Left renal pelvis (tissue), 4 donors: ENCODE data around the gene SCNN1G. TPM values are rescaled to one million over a fixed set of nuclear protein-coding genes. Genes with fewer than 3 reads are reported as not detected.

Source experiments
- DNase-seq, 4 donors: peaks; one replicate each; pipeline ENCODE4 v3.0.0-alpha.2; 2013; ENCODE audit warnings: low read depth in 4 of 4, low spot score in 3 of 4
- polyA plus RNA-seq, 4 donors: library from polyadenylated mRNA; unstranded; fragments of 120-200 nt; gene quantifications; one replicate each; pipeline ENCODE4 v1.2.1, GENCODE V29; 2013; ENCODE audit not compliant: insufficient read length in 4 of 4

The SCNN1G gene
- polyA plus RNA-seq, 4 donors: 0.78 to 54.5 (median 42.6) TPM

DNA sequence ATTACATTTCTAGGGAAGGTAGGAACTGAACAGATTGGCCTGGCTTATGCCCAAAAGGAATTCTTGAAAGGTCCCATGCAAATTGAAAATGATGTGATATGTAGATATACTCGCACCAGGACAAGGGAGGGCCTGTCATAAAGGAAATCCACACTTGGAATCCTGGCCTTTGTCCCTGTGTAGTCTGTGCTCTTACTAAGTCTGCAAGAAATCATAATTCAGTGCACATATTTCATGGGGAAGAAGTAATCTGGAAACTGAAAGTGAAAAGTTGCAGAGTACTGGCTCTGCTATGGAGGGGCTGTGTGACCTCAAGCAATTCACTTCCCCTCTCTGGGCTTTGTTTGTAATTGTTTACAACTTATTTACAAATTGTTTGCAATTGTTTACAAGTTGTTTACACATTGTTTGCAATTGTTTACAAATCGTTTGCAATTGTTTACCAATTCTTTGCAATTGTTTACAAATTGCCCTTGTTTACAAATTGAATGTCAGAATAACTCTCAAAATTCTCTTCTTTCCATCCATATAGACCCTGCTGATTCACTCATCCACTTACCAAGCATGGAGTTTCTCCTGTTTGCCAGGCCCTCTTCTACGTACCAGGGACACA, 12.9 kb downstream of the SCNN1G start:
- DNase-seq: no peak

DNA sequence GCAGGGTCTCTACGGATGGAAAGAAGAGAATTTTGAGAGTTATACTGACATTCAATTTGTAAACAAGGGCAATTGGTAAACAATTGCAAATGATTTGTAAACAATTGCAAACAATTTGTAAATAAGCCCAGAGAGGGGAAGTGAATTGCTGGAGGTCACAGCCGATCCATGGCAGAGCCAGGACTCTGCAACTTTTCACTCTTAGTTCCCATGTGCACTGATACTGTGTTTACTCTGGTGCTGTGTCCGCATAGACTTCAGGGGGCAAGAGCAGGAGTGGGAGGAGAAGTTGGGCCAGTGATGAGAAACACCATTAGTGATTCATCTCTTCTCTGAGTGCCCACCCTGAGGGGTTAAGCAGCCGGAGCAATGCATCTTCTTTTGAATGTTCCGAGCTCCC, 14.0 kb downstream of the SCNN1G start:
- no peak for DNase-seq

DNA sequence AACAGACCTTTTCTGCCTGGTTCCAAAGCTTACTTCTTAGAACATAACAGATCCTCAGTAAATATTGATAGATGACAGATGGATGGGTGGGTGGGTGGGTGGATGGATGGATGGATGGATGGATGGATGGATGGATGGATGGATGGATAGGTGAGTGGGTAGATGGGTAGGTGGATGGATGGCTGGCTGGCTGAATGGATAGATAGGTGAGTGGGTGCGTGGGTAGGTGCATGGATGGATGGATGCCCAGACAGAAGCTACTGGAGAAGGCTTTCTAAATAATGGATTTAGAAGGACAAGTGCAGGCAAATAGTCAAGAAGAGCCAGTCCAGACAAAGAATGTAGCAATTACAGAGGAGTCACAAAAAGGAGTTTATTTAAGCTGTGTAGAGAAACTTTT, 19.6 kb downstream of the SCNN1G start:
- DNase-seq: no peak

DNA sequence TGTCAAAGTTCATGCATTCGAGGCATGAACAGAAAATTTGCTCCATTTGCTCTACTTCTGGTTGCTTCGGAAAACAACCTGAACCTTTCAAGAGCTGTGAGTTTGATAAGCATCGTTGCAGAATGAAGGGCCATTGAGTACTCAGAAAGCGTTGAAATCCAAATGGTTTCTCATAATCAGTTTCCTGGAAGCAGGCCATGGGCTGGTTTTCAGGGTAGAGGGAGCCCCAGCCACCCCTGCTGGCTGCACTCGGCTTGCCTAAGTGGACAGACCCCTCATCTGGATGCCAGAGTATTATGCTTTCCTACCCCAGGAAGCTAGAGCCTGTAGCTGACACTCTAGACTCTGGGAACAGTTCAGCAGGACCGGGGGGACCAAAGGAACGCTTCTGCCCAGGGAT, 24.4 kb downstream of the SCNN1G start:
- DNase-seq: no peak

DNA sequence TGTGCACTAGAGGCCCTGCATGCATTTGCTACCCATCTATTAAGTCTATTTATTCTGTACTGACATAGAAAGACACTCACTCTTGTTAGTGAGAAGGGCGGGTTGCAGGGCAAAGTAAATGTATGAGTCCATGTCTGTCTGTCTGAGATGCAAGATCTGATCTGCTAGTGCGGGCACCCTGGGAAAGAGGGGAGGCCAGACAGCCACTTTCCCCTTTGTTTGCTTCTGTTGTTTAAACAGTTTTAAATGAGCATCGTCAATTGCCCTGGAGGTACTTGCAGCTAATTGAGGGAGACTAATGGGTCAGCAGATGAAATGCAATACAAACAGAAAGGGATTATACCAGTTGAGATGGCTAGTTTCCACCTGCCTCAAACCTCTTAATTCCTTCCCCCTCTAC, 24.9 kb downstream of the SCNN1G start:
- DNase-seq: no peak

DNA sequence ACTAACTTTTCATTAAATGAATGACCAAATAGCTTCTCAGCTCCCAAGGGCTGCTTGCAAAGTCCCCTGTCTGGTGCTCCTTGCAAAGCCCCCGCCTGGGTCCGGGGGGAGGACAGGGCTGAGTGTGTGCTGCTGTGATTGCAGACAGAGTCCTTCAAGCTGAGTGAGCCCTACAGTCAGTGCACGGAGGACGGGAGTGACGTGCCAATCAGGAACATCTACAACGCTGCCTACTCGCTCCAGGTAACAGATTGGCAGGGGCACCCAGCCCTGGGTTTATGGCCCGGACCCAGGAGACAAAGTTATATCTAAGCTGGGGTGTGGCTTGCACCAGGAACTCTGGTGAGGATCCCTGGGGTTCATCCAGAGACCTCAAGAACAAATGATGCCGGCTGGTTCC, 27.1 kb downstream of the SCNN1G start:
- no peak for DNase-seq

DNA sequence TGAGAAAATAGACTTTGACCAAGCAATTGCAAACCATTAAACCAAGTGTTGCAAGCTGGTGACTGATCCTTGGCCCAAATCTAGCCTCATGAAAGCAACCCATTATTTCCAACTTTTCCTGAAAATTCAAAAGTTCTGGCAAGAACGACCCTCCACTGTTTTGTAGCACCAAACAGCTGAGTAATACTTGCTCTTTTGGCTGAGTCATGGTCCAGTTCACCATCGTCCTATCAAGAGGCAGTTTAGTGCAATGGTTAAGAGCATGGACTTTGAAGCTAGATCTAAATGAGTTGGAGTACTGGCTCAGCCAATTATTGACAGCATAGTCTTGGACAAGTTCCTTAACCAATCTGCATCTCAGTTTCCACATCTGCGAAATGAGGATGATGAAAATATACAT, 31.3 kb downstream of the SCNN1G start:
- DNase-seq: no peak

DNA sequence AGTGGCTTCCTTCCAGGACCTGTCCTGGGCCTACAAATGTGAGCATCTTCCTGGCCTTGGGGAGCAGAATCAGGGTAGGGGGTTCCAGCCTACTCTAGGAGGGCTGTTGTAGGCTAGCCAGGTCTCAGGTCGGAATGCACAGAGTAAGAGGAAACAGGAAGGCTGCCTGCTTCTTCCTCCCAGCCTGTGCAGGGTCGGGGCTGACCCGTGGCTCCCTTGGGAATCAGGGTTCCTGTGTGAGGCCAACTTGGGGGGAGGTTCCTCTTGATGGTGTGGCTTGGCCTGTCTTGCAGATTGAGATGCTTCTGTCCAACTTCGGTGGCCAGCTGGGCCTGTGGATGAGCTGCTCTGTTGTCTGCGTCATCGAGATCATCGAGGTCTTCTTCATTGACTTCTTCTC, 32.3 kb downstream of the SCNN1G start:
- DNase-seq: no peak

DNA sequence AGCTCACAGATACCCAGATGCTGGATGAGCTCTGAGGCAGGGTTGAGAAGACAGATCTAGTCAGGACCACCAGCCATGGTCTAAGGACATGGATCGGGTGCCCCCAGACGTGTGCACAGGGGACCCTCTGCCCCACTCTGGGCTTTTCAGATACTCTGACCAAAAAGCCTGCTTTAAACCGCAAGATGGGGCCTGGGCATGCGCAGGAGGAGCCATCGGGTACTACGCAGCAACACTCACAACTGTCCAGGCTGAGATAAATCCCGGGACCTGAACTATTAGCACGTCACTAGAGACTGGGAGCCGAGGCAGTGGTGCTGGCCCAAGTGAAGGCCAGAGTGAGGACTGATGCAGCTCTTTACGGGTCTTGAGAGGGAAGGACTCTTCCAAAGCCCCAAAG, 32.9 kb downstream of the SCNN1G start:
- DNase-seq: no peak

DNA sequence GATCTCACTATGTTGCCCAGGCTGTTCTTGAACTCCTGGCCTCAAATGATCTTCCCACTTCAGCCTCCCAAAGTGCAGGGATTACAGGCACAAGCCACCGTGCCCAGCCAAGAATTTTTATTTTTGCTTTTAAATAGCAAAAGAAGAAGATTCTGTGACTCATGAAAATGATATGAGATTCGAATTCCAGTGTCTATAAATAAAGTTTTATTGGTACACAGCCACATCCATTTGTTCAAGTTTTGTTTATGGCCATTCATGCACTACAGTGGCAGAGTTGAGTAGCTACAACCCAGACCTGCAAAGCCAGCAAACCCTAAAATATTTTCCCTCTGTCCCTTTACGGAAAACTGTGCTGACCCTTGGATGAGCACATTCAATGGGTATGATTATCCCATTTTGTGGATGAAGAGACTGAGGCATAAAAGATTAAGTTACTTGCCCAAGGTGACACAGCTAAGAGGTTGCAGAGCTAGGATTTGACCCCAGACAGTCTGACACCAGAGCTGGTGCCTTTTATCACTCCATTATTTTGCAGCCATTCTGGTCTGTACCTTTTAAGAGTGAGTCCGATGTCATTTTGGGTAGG, 34.2 kb downstream of the SCNN1G start:
- no peak for DNase-seq

DNA sequence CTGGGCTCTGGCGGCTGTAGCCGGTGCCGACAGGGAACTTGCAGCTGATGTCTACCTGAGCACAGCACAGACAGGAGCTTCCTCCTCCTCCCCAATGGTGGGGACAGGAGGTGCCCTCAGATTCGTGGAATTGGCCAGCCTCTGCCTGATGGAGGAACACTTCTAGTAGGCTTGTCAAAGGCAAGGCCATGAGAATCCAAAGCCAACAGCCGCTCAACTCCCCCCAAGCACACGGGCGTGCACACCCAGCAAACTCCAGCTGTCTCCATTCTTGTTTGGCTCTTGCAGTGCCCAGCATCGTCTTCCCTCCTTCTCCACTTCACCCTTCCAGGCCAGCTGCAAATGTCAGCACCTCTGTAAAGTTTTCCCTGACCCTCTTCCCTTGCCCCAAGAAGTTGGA, 35.1 kb downstream of the SCNN1G start:
- no peak for DNase-seq

DNA sequence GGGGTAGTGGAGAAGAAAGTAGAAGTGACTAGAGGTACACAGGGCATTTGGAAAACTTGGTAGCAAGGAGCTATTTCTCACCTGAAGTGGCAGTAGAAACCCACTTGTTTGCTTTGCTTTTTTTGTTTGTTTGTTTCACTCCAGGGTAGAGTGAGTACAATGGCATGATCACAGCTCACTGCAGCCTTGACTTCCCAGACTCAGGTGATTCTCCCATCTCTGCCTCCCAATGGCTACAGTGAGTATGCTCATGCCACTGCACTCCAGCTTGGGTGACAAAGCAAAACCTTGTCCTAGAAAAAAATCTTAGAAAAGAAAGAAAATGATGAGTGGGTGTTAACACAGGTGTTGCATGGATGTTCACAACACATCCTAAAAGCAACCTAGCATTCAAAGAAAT, 40.4 kb downstream of the SCNN1G start:
- DNase-seq: no peak

DNA sequence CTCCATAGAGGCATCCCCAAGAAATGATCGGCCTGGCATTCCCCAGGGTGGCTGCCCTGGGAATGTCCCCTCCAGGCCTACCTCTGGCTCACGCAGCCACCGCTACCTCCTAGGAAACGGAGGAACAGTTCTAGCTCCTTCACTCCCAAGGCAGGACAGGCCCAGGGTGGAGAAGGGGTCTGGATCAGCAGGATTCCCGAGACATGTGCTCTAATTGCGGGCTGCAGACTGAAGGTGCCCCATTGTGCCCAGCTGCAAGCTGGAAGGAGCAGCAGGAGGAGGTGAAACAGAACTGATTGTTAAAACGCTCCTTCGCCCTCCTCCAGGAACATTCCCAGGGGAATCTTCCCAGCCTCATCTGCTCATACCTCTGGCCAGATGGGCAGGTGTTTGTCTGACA, 40.8 kb downstream of the SCNN1G start:
- no peak for DNase-seq

DNA sequence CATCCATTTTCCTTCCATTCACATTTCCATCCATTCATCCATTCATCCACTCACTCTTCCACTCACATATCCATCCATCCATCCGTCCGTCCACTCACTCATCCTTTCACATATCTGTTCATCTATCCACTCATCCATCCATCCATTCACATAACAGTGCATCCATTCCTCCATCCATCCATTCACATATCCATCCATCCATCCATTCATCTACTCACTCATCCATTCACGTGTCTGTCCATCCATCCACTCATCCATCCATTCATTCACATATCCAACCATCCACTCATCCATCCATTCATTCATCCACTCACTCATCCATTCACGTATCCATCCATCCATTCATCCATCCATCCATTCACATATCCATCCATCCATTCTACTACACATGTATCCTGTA, 42.6 kb downstream of the SCNN1G start:
- no peak for DNase-seq

DNA sequence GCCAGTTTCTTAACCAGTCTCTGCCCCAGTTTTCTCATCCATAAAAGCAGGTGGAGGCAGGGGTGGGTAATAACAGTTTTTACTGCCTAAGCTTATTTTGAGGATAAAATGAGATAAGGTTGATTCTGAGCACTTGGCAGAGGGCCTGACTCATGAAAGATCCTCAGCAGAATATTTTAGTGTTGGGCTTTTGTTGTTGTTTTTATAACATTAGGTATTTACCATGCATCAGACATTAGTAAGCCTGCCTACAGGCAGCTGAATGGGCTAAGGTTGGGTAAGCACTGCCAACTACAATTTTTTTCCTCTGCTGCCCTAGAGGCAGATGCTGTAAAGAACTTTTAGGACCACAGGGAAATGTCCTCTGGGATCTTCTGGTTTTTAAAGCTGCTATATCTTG, 43.1 kb downstream of the SCNN1G start:
- no peak for DNase-seq

DNA sequence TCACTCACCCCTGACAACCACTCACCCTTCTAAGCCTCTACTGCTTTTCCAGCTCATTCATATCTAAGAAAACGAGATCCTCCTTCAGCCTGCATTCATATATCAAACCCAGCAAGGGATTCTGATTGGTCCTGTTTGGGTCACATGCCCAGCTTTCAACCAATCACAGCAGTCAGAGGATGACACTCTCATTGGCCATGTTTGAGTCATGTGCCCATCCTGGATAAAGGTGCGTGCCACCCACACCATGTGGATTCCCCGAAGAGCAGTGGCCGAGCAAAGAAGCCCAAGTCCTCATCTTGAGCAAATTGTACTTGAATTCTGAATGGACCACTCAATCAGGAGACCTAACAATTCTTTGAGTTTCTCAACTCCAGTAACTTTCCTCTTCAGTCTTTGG, 45.0 kb downstream of the SCNN1G start:
- no peak for DNase-seq

DNA sequence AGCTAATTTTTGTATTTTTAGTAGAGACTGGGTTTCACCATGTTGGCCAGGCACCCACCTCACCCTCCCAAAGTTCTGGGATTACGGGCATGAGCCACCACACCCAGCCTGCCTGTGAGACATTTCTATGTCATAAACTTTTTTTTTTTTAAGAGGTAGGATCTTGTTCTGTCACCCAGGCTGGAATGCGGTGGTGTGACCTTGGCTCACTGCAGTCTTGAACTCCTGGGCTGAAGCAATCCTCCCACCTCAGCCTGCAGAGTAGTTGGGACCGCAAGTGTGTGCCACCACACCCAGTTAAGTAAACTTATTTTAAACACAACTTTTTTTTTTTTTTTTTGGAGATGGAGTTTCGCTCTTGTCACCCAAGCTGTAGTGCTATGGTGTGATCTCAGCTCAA, 47.2 kb downstream of the SCNN1G start:
- no peak for DNase-seq

DNA sequence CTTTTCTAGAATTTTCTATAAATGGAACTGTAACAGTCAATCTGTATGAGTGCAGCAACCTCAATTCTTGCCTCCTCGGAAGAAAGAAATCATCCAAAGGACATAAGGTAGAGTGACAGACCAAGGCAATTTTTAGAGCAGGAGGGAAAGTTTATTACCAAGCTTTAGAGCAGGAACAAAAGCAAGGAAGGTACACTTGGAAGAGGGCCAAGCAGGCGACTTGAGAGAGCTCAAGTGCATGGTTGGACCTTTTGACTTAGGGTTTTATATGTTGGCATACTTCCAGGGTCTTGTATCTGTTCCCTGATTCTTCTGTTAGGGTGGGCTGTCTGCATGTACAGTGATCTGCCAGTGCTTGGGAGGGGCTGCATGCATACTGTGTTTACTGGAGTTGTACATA, 50.3 kb downstream of the SCNN1G start:
- DNase-seq: no peak

DNA sequence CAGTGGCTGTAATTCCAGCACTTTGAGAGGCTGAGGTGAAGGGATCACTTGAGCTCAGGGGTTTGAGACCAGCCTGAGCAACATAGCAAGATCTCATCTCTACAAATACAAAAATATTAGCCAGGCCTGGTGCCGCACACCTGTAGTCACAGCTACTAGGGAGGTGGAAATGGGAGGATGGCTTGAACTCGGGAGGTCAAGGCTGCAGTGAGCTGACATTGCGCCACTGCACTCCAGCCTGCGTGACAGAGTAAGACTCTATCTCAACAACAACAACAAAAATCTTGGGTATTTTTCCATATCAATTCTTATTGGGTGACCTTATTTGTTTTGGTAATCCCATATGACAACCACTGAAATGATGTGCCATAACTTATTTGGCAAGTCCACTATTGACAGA, 52.6 kb downstream of the SCNN1G start:
- no peak for DNase-seq

DNA sequence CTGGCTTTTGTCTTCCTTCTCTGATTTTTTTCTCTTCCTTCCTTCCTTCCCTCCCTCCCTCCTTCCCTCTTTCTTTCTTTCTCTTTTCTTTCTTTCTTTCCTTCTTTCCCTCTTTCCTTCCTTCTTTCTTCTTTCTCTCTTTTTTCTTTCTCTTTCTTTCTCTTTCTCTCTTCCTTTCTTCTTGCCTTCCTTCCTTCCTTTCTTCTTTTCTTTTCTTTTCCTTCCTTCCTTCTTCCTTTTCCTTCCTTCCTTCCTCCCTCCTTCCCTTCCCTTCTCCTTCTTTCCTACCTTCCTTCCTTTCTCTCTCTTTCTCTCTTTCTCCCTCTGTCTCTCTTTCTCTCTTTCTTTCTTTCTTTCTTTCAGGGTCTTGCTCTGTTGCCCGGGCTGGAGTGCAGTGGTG, 54.4 kb downstream of the SCNN1G start:
- DNase-seq: no peak

DNA sequence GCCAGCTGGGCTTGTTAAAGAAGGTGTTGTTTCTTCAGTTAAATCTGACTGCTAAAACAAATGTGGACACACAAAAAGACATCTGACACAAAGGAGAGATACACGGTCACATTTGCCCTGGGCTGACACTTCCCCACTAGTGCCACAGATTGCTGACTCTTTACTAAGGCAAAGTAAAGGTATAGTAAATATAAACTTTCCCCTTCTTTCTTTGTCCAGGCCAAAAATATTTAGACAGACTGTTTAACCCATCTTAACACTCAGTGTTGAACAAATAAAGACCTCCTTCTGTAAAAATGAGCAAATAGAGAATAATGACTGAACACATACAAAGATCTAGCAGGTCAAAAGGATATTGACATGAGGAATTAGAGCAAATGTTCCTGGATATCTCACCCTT, 58.4 kb downstream of the SCNN1G start:
- DNase-seq: no peak

DNA sequence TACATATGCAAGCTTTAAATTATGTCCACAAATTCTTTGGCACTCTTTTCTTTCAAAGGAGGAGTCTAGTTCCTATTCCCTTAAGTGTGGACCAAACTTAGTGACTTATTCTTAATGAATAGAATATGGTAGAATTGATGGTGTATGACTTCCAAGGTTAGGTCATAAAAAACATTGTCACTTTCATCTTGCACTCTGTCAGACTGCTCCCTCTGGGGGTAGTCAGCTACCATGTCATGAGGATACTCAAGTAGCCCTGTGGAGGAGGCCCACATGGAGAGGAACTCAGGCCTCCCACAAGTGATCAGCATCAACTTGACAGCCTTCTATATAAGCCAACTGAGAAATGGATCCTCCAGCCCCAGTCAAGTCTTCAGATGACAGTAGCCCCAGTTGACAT, 61.6 kb downstream of the SCNN1G start:
- DNase-seq: no peak

DNA sequence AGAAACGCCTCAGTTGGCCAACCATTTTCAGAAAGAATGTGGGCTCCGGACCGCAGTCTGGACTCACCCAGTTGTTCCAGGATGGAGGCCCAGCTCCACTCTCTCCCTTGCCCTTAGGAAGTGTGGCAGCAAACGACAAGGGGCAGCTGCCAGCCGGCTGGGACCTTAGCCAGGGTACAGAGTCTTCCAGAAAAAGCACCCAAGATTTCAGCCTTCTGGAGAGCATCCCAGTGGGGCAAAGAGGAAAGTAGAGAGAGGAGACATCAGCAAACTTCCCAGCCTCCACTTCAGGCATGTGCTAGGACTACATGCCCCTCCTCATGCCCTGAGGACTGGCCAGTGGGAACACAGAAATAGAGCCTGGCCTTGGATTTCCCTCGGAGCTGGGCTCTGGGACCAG, 62.7 kb downstream of the SCNN1G start:
- DNase-seq: no peak
